Epidermal melanocyte (primary cell): ENCODE measurements around the gene RIMS4.

Experiments used
- DNase-seq: peaks from one replicate; pipeline ENCODE4 v3.0.0; 2011; ENCODE audit warnings: low spot score; ENCODE audit not compliant: insufficient read length

RIMS4 gene

GRCh38 chr20:44810391-44811149 is at the start of gene RIMS4:
RIMS4 (minus strand) TSS chr20:44810546; CDS start chr20:44810271, 275 bp downstream.
- peak; percentile 13 for DNase-seq

- DNase-seq: no peak
Measured at GRCh38 chr20:44858606-44859360, 48.4 kb upstream of the RIMS4 start.

GRCh38 chr20:44856856-44857448 is 46.6 kb upstream of the RIMS4 start:
- no peak for DNase-seq

GRCh38 chr20:44856442-44856841 is 46.1 kb upstream of the RIMS4 start:
- DNase-seq: no peak

GRCh38 chr20:44851545-44851944 is 41.2 kb upstream of the RIMS4 start:
- no peak for DNase-seq

- DNase-seq: no peak
Measured at GRCh38 chr20:44850837-44851236, 40.5 kb upstream of the RIMS4 start.

GRCh38 chr20:44850272-44850671 is 39.9 kb upstream of the RIMS4 start:
- no peak for DNase-seq

GRCh38 chr20:44849703-44850102 is 39.4 kb upstream of the RIMS4 start:
- DNase-seq: no peak

- no peak for DNase-seq
Measured at GRCh38 chr20:44848254-44849015, 38.1 kb upstream of the RIMS4 start.

GRCh38 chr20:44843876-44844275 is 33.5 kb upstream of the RIMS4 start:
- no peak for DNase-seq

- DNase-seq: no peak
Measured at GRCh38 chr20:44841955-44842354, 31.6 kb upstream of the RIMS4 start.

GRCh38 chr20:44840826-44841225 is 30.5 kb upstream of the RIMS4 start:
- DNase-seq: no peak

GRCh38 chr20:44839481-44839880 is 29.1 kb upstream of the RIMS4 start:
- DNase-seq: no peak

- no peak for DNase-seq
Measured at GRCh38 chr20:44838521-44838920, 28.2 kb upstream of the RIMS4 start.

- no peak for DNase-seq
Measured at GRCh38 chr20:44837946-44838345, 27.6 kb upstream of the RIMS4 start.

GRCh38 chr20:44836601-44837120 is 26.3 kb upstream of the RIMS4 start:
- no peak for DNase-seq

- DNase-seq: no peak
Measured at GRCh38 chr20:44835661-44836221, 25.4 kb upstream of the RIMS4 start.

- no peak for DNase-seq
Measured at GRCh38 chr20:44835116-44835515, 24.8 kb upstream of the RIMS4 start.

- DNase-seq: no peak
Measured at GRCh38 chr20:44834693-44835092, 24.3 kb upstream of the RIMS4 start.

- no peak for DNase-seq
Measured at GRCh38 chr20:44833437-44833836, 23.1 kb upstream of the RIMS4 start.

- DNase-seq: no peak
Measured at GRCh38 chr20:44832724-44833123, 22.4 kb upstream of the RIMS4 start.
